Measurements from ENCODE around the gene STOML2. TPM values are rescaled to one million over a fixed set of nuclear protein-coding genes. Genes with fewer than 3 reads are reported as not detected.

The STOML2 gene
- total and polyA plus RNA-seq, 7 donors, result 87.2 to 145 (median 136) TPM

GRCh38 chr9:35075358-35075757, 27.6 kb downstream of the STOML2 start:
- Histone ChIP-seq H3K27ac (no peak overlapping the region), H3K36me3 (no peaks in the 10 kb centered on the region), H3K27me3 (no peaks in the 10 kb centered on the region), H3K4me1 (peaks cover 0 to 33% (median 23%) of the 10 kb centered on the region in 4 donors), H3K4me3 (no peak overlapping the region), H3K9me3 (no peaks in the 10 kb centered on the region)
- WGBS, 2 donors, result 97 to 98% methylated on average over 4 of the region's 4 CpGs
- DNase-seq, result peak; percentile 57
- intact Hi-C loops (cut with DNase I), result no loop called here
- no peak for TF ChIP-seq CTCF (IDR thresholded peaks at IDR 0.05)
- no peak for TF ChIP-seq EP300 (IDR thresholded peaks at IDR 0.05)
- TF ChIP-seq POLR2A (IDR thresholded peaks at IDR 0.05), result no peak
- TF ChIP-seq POLR2AphosphoS5 (IDR thresholded peaks at IDR 0.05), result no peak

GRCh38 chr9:35074791-35075190, 28.1 kb downstream of the STOML2 start:
- Histone ChIP-seq H3K4me1 (peaks cover 0 to 36% (median 27%) of the 10 kb centered on the region in 4 donors), H3K4me3 (no peak overlapping the region), H3K9me3 (no peaks in the 10 kb centered on the region), H3K27ac (no peak overlapping the region), H3K27me3 (no peaks in the 10 kb centered on the region), H3K36me3 (no peaks in the 10 kb centered on the region)
- TF ChIP-seq POLR2AphosphoS5 (IDR thresholded peaks at IDR 0.05) (no peak), POLR2A (IDR thresholded peaks at IDR 0.05) (no peak), EP300 (IDR thresholded peaks at IDR 0.05) (no peak), CTCF (IDR thresholded peaks at IDR 0.05) (no peak)
- peak; percentile 52 for DNase-seq
- WGBS, 2 donors, result 96% methylated on average over 8 of the region's 8 CpGs
- intact Hi-C loops (cut with DNase I), result loop anchor here (5.0 kb wide), 2 partner anchors 38 to 87 kb away; partner anchors contain the start of gene DNAJB5

GRCh38 chr9:35074141-35074540, 28.8 kb downstream of the STOML2 start:
- WGBS, 2 donors, result 97 to 99% methylated on average over 6 of the region's 6 CpGs
- H3K27ac ChIP-seq, result no peak overlapping the region
- no peaks in the 10 kb centered on the region for H3K36me3 ChIP-seq
- intact Hi-C loops (cut with DNase I), result loop anchor here (5.0 kb wide), 2 partner anchors 38 to 87 kb away; partner anchors contain the start of gene DNAJB5
- DNase-seq, result peak; percentile 54
- TF ChIP-seq EP300 (IDR thresholded peaks at IDR 0.05) (no peak), CTCF (IDR thresholded peaks at IDR 0.05) (no peak), POLR2A (IDR thresholded peaks at IDR 0.05) (no peak), POLR2AphosphoS5 (IDR thresholded peaks at IDR 0.05) (no peak)
- peaks cover 0 to 39% (median 31%) of the 10 kb centered on the region in 4 donors for H3K4me1 ChIP-seq
- no peaks in the 10 kb centered on the region for H3K9me3 ChIP-seq
- H3K27me3 ChIP-seq, result no peaks in the 10 kb centered on the region
- H3K4me3 ChIP-seq, result no peak overlapping the region

- Histone ChIP-seq H3K4me1 (peaks cover 0 to 39% (median 31%) of the 10 kb centered on the region in 4 donors), H3K4me3 (no peak overlapping the region), H3K27me3 (no peaks in the 10 kb centered on the region), H3K27ac (peak overlapping the region; percentile 99 to 100 (median 100)), H3K9me3 (no peaks in the 10 kb centered on the region), H3K36me3 (no peaks in the 10 kb centered on the region)
- WGBS, 2 donors, result 85 to 97% methylated on average over 2 of the region's 2 CpGs
- DNase-seq, result no peak
- intact Hi-C loops (cut with DNase I), result loop anchor here (5.0 kb wide), 2 partner anchors 39 to 86 kb away; partner anchors contain the start of gene DNAJB5
- no peak for TF ChIP-seq POLR2AphosphoS5 (IDR thresholded peaks at IDR 0.05)
Observed at GRCh38 chr9:35073279-35073612, 29.7 kb downstream of the STOML2 start.

GRCh38 chr9:35072461-35073278, 30.3 kb downstream of the STOML2 start, which contains the start of gene VCP:
Gene VCP, minus strand, starts transcription at chr9:35072625. Its CDS starts 272 bp downstream, at chr9:35072353.
- intact Hi-C loops (cut with DNase I), result loop anchor here (5.0 kb wide), 2 partner anchors 40 to 85 kb away; partner anchors contain the start of gene DNAJB5
- TF ChIP-seq POLR2AphosphoS5 (IDR thresholded peaks at IDR 0.05) (peak; percentile 96 to 98 (median 98)), EP300 (IDR thresholded peaks at IDR 0.05) (no peak), CTCF (IDR thresholded peaks at IDR 0.05) (no peak), POLR2A (IDR thresholded peaks at IDR 0.05) (peak; percentile 83 to 86)
- 5 to 6% methylated on average over 54 of the region's 54 CpGs for WGBS, 2 donors
- Histone ChIP-seq H3K4me1 (peaks cover 0 to 44% (median 32%) of the 10 kb centered on the region in 4 donors), H3K27me3 (no peaks in the 10 kb centered on the region), H3K27ac (peak within 1 kb of the TSS; percentile 99 to 100 (median 100)), H3K4me3 (peak within 1 kb of the TSS; percentile 80 to 100 (median 90)), H3K36me3 (peaks cover under 1 to 5% (median 2%) of the 10 kb centered on the region in 4 donors), H3K9me3 (no peaks in the 10 kb centered on the region)
- peak; percentile 99 for DNase-seq

Measured in sigmoid colon (tissue), 7 donors.